Mesothelial cell of epicardium (in vitro differentiated cells): ENCODE measurements around the gene GSG1L. TPM values are rescaled to one million over a fixed set of nuclear protein-coding genes. Genes with fewer than 3 reads are reported as not detected.

Experiments used
- DNase-seq, 2 experiments: peaks; one replicate each; pipeline ENCODE4 v3.0.0; 2021; ENCODE audit warnings: low spot score in 2 of 2; ENCODE audit not compliant: unreplicated experiment in 2 of 2
- H3K27ac Mint-ChIP-seq: 2 replicates; pipeline ENCODE4 v1.8.0; 2021; ENCODE audit warnings: mixed read lengths
- H3K27me3 Mint-ChIP-seq: 2 replicates; pipeline ENCODE4 v1.8.0; 2021; ENCODE audit warnings: low read depth, mixed read lengths
- H3K36me3 Mint-ChIP-seq: 2 replicates; pipeline ENCODE4 v1.8.0; 2021; ENCODE audit warnings: mixed read lengths
- H3K4me1 Mint-ChIP-seq: 2 replicates; pipeline ENCODE4 v1.8.0; 2021; ENCODE audit warnings: mixed read lengths
- H3K4me3 Mint-ChIP-seq: 2 replicates; pipeline ENCODE4 v1.8.0; 2021; ENCODE audit warnings: mild to moderate bottlenecking, moderate library complexity, mixed read lengths
- H3K9me3 Mint-ChIP-seq: 2 replicates; pipeline ENCODE4 v1.8.0; 2021; ENCODE audit warnings: mixed read lengths
- CTCF ChIP-seq: fragments of 200-600 bp; sonication (generic); IDR thresholded peaks from one replicate; pipeline ENCODE4 v1.5.0; 2021; ENCODE audit warnings: antibody characterized with exemption; ENCODE audit not compliant: unreplicated experiment
- total RNA-seq: library from RNA; stranded (reverse); gene quantifications from 3 replicates; pipeline ENCODE4 v1.2.1, GENCODE V29; 2021

The GSG1L gene
- total RNA-seq, 1 donor from 2014 or later: 1.7 TPM

GRCh38 chr16:28098171-28098958 is 34.9 kb upstream of the GSG1L start:
- Mint-ChIP-seq H3K4me3 (no peak overlapping the region), H3K9me3 (no peaks in the 10 kb centered on the region), H3K27me3 (no peaks in the 10 kb centered on the region), H3K27ac (no peak overlapping the region), H3K36me3 (peaks cover 30% of the 10 kb centered on the region), H3K4me1 (peaks cover 4% of the 10 kb centered on the region)
- TF ChIP-seq CTCF: no peak
- no peak for DNase-seq

DNA sequence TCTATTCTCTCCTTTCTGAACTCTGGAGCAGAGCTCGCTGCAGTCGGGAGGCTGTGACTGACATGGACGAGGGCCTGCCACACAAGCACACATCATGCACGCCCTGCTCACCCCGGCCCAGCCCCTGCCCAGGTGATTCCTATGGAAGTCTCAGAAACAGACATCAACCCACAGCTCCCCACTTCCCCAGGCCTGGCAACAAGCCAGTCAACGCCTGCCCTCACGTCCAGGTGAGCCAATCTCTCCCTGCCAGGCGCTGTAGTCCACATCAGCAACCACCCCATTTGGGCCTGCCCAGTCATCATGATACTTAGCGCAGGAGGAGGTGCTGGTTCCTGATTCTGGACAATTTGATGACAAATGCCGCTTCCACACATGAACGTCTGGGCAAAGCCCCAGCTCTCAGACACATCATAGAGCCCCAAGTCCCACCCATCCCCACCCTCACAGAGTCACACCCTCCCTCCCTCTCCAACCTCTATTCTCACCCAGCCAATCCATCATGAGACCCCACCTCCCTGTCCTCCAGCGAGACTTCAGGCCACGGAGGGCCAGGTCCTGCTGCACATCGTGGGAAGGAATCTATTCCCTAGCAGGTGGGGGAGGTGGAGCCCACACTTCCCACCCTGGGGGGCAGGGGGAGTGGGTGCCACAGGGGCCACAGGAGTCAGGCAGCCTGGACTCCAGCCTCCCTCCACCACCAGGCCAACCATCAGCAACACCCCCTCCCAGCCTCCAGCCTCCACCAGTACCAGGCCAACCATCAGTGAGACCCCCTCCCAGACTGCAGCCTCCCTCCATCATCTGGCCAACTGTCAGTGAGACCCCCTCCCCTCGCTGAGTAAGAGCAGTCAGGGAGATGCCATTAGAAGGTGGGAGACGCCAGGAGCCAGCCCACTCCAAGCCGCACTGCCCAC is 33.7 kb upstream of the GSG1L start:
- Mint-ChIP-seq H3K27ac (peak overlapping the region; percentile 12), H3K4me3 (no peak overlapping the region), H3K9me3 (no peaks in the 10 kb centered on the region), H3K27me3 (no peaks in the 10 kb centered on the region), H3K4me1 (peaks cover 12% of the 10 kb centered on the region), H3K36me3 (peaks cover 25% of the 10 kb centered on the region)
- DNase-seq: no peak
- TF ChIP-seq CTCF: no peak

DNA sequence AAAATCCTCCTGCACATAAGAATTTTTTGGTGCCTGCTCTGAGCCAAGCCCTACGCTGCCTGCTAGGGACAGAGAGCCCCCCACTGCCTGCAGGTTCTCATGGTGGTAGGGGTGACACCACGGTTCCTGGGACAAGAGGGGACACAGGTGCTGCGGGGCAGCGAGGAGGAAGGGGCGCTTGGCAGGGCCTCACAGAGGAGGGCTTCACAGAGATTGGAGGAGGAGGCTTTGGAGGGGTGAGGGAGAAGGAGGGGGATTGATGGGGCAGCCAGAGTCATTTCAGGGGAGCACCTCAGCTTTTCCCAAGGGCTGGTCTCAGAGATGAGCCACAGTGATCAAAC is 29.8 kb upstream of the GSG1L start:
- H3K4me3 Mint-ChIP-seq: no peak overlapping the region
- peaks cover 12% of the 10 kb centered on the region for H3K4me1 Mint-ChIP-seq
- no peaks in the 10 kb centered on the region for H3K27me3 Mint-ChIP-seq
- peak overlapping the region; percentile 76 for H3K27ac Mint-ChIP-seq
- peaks cover 13% of the 10 kb centered on the region for H3K36me3 Mint-ChIP-seq
- no peak for TF ChIP-seq CTCF
- no peak for DNase-seq
- H3K9me3 Mint-ChIP-seq: no peaks in the 10 kb centered on the region

- H3K36me3 Mint-ChIP-seq: peaks cover 8% of the 10 kb centered on the region
- H3K27ac Mint-ChIP-seq: peak overlapping the region; percentile 76
- no peak for DNase-seq
- TF ChIP-seq CTCF: no peak
- H3K4me3 Mint-ChIP-seq: no peak overlapping the region
- H3K4me1 Mint-ChIP-seq: peaks cover 12% of the 10 kb centered on the region
- H3K9me3 Mint-ChIP-seq: no peaks in the 10 kb centered on the region
- H3K27me3 Mint-ChIP-seq: no peaks in the 10 kb centered on the region
Measured at GRCh38 chr16:28092721-28093384, 29.3 kb upstream of the GSG1L start.

GRCh38 chr16:28091656-28092055 is 28.1 kb upstream of the GSG1L start:
- Mint-ChIP-seq H3K27me3 (no peaks in the 10 kb centered on the region), H3K4me3 (no peak overlapping the region), H3K4me1 (peaks cover 8% of the 10 kb centered on the region), H3K9me3 (no peaks in the 10 kb centered on the region), H3K36me3 (peaks cover 1% of the 10 kb centered on the region), H3K27ac (no peak overlapping the region)
- no peak for DNase-seq
- TF ChIP-seq CTCF: no peak
